Measurements from ENCODE around the gene ZSCAN1.

Gene ZSCAN1

DNA sequence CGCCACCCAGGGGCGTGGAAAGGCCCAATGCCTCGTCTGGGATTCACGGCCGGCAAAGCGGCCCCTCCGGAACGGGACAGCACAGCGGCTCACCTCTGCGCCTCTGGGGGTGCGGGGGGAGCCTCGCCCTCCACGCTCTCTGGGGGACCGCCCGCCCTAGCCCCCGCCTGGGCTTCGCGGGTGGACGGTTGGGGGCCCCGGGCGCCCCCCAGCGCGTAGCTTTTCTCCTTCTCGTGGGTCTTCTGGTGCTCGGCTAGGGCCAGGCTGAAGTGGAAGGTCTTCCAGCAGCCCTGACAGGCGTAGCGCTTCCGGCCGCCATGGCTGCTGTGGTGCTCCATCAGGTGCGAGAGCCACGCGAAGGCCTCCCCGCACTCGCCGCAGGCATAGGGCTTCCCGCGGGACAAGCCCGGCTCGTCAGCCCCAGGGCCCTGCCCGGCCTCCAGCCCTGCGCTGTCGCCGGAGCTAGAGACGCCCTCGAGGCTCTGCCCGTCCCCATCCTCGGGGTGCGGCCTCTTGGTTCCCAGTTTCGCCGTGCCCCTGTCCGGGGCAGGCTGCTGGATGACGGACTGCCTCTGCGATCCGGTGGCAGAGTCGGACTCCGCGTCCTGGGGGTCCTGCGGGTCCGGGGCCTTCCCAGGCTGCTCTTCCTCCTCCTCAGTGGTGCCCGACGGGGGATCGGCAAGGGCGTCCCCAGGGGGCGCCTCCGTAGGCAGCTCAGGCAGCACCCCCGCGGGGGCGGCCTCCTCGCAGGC, 50.9 kb downstream of the ZSCAN1 start:
- DNase-seq, result no peak

DNA sequence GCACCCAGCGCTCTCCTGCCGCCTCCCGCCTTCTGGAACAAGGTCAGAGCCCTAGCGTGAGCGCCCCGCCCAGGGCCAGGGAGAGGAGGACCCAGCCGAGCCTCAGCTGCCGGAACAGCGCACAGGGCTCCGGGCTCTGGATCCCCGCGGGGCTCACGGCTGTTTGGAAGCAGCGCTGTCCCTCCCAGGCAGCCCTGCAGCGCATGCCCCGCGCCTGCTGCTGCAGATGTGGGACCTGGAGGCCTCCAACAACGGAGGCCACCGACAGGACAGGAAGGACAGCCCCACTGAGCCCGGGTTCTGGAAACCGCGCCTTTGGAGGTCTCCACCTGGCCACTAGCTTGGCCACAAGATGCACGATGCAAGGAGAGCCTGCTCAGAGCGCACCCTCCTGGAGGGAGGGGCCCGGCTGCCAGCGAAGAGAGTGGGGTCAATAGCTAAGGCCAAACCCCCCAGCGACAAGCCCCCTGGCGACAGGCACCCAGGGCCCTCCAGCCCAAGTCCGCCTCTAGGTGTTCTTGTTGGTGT, 51.6 kb downstream of the ZSCAN1 start:
- no peak for DNase-seq

DNA sequence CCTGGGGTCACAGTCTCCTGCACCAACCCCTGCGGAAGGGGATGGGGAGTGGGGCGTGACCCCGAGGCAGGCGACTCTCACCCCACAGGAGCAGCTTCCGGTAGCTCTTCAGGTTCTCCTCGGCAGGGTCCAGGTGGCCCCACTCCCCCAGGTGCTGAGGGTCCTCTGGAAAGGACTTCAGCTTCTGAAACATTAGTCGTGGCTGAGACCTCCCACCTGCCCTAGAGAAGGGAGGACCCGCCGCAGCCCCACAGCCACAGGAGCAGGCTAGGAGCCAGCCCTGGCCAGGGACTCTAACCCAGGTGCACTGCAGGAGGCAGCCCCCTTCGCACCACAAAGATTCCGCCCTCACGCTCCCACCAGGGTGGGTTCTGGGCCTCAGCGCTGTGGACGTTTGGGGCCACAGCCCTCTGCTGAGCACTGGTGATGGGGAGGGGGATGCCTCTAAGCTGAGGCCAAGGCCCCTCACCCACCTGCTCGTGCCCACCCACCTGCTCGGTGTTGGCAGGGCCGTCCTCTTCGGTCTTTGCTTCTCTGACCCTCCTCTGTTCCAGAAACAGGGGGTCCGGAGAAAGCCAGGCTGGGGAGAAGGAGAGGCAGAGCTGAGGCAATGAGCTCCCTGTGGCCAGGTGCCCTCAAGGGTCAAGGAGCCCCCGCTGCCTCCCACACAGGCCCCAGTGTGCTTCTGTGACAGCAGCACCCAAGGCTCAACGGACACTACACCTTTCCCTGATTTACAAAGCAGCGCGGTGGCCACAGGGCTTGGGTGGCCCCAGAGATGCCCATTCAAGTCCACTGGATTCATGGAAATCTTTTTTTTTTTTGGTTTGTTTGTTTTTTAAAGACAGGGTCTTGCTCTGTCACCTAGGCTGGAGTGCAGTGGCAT, 53.2 kb downstream of the ZSCAN1 start:
- DNase-seq, result no peak

DNA sequence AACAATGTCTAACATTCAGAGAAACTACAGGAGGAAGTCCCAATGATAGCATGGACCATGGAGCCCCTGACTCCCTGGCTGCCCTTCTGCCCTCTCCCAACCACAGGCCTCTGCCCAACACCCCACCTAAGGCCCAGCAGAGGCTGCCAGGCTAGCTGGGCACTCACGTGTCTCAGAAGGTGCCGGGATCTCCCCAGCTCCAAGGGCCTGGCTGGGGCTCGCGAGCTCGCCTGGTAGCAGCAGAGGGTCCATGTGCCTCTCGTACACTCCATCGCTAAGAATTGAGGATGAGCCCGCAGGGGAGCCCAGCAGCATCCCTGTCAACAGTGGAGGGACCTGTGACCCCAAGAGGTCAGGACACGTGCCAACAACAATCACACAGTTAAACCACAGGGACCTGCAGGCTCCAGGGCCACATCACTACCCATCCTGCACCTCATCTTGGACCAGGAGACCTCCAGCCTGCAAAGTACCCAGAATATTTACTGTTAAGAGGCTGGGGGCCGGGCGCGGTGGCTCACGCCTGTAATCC, 54.8 kb downstream of the ZSCAN1 start:
- DNase-seq, result no peak

DNA sequence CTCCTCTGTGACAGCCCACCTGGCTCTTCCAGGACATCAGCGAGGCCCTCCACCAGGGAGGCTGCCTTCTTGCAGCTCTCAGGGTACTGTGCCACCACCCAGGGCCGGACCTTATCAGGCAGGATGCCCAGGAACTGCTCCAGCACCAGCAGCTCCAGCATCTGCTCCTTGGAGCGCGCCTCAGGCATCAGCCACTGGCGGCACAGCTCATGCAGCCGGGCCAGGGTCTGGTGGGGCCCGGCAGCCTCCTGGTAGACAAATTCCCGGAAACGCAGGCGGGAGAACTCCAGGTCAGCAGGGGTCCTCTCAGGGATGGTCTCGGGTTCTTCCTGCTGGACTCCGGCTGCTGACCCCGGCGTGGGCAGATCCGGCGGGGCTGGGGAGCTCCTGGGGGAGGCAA, 56.0 kb downstream of the ZSCAN1 start:
- no peak for DNase-seq

GRCh38 chr19:58091251-58091995, 57.6 kb downstream of the ZSCAN1 start:
- DNase-seq, result no peak

DNA sequence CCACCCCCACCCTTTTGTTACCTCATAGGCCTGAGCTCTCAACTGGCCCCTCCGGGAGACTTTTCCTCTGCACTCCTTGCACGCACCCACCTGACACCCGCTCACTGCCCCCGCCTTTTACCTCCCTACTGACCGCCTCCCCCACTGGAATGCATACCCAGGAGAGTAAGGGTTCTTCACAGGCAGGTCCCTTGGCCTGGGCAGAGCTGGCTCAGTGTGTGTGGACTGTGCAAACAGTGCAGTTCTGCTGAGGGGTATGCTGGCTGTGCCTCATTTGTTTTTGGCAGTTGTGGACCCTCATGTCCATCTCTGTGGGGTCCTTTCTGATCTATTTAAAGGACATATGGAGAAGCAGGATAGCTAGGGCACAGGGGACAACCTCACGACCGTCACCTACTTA, 59.2 kb downstream of the ZSCAN1 start:
- no peak for DNase-seq

DNA sequence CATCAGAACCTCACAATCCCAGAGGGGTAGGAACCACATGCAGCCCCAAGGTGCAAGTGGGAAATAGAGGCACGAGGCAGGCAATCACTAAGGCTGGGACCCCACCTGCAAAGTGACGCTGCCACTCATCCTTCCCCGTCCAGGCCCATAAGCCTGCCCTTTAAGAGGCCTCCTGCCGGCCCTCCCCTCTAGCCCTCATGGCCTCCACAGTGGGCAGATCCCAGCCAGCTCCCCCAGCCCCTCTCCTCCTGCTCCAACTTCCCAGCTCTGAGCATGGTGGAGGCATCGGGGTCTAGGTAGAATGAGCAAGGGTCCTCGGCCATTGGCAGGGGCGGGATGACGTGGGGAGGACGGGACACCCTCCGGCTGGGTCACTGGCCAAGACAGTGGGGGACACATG, 61.5 kb downstream of the ZSCAN1 start:
- no peak for DNase-seq

- DNase-seq, result no peak
These were observed 63.1 kb downstream of the ZSCAN1 start for GRCh38 chr19:58096884-58097283.

DNA sequence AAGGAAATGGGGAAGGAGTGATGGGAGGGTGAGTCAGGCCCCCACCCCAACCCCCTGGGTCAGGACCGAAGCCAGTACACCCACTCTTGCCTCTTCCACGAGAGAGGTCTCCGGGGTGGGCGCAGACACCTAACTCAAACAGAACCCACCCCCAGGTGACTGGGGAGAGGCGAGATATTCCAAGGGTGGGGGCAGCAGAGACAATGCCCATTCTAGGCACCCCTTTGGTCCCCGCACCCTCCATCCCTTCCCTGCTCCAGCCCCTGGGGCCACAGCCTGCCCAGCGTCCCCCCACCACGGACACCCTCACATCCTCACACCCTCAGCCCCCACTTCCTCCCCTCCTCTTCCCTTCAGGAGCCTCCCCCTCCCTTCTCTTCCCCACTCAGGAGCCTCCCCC, 63.5 kb downstream of the ZSCAN1 start:
- DNase-seq, result no peak

GRCh38 chr19:58097781-58098681, 64.2 kb downstream of the ZSCAN1 start, which contains the start of gene ZSCAN18:
ZSCAN18 (minus strand) TSS chr19:58098231; CDS start chr19:58090267, 7,964 bp downstream.
- DNase-seq, result peak; percentile 85 to 92

DNA sequence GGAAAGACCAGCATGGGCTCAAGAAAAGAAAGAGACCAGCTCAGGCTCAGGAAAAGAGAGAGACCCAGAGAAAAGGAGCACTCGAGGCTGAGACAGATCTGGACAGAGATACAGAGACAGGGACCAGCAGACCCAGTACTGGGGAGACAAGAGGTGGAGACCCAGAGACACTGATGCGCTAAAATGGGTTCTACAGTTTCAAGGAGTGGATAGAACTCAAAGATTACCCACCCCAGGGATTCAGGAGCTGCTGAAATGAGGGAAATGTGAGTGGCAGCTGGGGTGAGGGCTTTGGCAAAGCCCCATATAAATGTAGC, 64.8 kb downstream of the ZSCAN1 start:
- no peak for DNase-seq
